OCI-M2 (cell line): ENCODE data around the gene PODNL1.
"Not testable (repeated sequence)": the region's sequence is repeated elsewhere in the genome, so short reads cannot be mapped to it uniquely, and the experiment has no call there.

Experiments
- DNase-seq: peaks from one replicate; lab custom pipeline; 2025; ENCODE audit not compliant: unreplicated experiment; lab: John Stamatoyannopoulos, UW

The PODNL1 gene

DNA sequence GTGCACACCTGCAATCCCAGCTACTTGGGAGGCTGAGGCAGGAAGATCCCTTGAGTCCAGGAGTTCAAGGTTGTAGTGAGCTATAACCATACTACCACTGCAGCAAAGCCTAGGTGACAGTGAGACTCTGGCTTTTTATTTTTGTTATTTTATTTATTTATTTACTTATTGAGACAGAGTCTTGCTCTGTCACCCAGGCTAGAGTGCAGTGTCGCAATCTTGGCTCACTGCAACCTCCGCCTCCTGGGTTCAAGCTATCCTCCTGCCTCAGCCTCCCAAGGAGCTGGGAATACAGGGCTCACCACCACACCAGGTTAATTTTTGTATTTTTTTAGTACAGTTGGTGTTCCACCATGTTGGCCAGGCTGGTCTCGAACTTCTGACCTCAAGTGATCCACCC is 35.3 kb upstream of the PODNL1 start:
- not testable (repeated sequence) for DNase-seq

DNA sequence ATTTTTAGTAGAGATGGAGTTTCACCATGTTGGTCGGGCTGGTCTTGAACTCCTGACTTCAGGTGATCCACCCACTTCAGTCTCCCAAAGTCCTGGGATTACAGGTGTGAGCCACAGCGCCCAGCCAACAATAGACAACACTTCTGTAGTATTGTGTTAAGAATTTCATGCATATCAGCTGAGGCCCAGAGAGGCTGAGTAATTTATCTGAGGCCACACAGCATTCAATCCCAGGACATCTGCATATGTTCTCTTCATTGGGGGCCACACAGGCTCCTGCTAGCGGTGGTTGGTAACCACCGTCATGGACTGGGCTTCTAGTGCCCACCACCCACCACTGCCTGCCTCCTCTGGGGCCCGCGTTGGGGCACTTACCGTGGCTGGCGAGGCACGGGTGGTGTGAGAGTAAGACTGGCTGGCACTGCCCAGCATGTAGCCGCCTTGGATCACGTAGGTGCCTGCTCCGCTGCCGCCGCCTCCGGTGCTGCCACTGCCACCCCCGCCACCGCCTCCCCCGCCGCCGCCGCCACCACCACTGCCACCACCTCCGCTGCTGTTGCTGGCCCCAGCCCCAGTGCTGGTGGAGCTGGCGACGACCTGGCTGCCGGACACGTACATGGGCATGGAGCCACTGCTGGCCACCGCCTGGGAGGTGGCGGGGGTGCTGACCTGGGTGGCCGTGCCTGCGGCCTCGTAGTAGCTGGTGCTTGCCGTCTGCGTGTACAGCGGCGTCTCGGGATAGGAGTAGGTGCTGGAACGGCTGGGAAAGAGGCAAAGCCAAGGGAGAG is 34.3 kb upstream of the PODNL1 start:
- no peak for DNase-seq

- DNase-seq = not testable (repeated sequence)
Measured at GRCh38 chr19:13971868-13972267, 33.7 kb upstream of the PODNL1 start.

GRCh38 chr19:13969897-13970296 is 31.7 kb upstream of the PODNL1 start:
- no peak for DNase-seq

- no peak for DNase-seq
Measured at GRCh38 chr19:13968999-13969398, 30.8 kb upstream of the PODNL1 start.

- no peak for DNase-seq
Measured at GRCh38 chr19:13968383-13968935, 30.2 kb upstream of the PODNL1 start.

GRCh38 chr19:13967206-13967605 is 29.0 kb upstream of the PODNL1 start:
- not testable (repeated sequence) for DNase-seq

GRCh38 chr19:13966684-13967128 is 28.5 kb upstream of the PODNL1 start:
- DNase-seq = no peak

- DNase-seq = no peak
Measured at GRCh38 chr19:13965926-13966683, 27.9 kb upstream of the PODNL1 start.

DNA sequence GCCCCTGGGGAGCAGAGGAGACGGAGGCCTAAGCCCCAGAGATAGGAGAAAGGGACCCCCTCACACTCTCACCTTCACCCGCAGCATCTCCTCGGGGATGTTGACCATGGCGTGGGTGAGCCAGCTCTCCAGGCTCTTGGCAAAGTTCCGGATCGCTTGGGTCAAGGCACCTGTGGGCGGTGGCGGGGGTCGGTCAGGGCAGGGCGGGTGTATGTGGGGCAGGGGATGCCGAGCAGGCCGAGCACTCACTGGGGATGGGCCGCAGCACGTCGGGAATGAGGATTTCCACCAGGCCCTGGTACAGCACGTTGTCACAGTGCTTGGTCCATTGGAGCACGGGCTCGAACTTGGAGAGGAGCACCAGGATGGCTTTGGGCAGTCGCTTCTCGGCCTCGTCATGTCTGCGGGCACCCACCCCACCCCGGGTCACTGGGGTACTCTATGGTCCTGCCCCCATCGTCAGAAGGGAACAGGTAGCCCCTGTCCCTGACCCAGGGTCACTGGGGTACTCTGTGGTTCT is 27.2 kb upstream of the PODNL1 start:
- no peak for DNase-seq

DNA sequence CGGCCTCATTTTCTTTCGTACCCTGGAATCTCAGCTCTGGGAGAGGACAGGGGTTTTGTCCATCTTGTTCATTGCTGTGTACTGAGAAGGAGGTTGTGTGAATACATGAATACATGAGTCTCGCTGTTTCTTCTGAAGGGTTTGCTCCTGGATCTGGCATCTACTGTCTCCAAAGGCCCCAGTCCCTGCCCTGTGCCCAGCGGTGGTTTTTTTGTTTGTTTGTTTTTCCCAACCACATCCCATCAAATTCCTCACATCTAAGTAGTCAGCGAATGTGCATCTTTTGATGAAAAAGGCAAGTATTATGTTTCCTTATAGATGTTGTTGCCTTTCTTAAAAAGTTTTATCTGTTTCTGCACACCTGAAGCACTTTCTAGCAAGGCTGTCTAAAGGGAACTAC is 26.6 kb upstream of the PODNL1 start:
- DNase-seq = no peak

GRCh38 chr19:13963603-13964105 is 25.4 kb upstream of the PODNL1 start:
- no peak for DNase-seq

GRCh38 chr19:13962699-13963602 is 24.7 kb upstream of the PODNL1 start:
- no peak for DNase-seq

DNA sequence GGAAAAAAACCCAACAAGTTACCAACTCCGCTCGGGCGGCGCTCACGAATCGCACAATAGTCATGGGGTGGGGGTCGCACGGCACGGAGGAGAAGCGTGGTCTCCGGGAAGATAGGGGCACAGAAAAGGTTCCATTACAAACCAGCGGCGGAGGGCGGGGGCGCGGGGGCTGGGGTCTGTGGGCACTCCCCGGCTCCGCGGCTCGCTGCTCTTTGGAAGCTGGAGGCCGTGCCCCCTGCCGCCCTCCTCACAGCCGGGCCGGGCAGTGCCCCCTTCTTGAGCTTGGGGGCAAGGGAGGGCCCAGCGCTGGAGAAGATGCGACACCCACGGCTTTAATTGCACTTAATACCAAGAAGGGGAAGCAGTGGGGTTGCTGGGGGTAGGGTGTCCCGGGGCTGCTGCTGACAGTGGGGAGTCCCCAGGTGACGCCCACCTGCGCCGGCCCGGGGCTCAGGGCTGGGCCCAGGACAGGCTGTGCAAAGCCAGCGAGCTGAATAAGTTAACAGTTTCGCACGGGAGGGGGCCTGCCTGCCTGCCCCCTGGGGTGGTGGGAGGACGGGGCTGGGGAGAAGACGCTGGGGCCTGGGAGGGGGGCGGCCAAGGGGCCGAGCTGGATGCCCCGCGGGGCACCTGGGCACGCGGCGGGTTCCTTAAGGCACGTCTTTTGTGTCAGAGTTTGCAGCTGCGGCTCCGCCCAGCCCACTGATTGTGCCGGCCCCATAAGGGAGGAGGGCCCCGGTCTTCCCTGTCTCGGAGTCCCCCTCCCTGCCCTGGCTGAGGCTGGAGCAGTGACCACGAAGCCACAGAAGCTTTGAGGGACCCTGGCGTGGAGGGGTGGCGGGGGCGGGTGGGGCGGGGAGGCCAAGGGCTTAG is 23.8 kb upstream of the PODNL1 start:
- no peak for DNase-seq

GRCh38 chr19:13960863-13961784 is 22.9 kb upstream of the PODNL1 start:
- no peak for DNase-seq

- no peak for DNase-seq
Measured at GRCh38 chr19:13959962-13960862, 22.0 kb upstream of the PODNL1 start.

- DNase-seq = no peak
Measured at GRCh38 chr19:13959141-13959961, 21.1 kb upstream of the PODNL1 start.
